ENCODE data around the gene ZFP69B. TPM values are rescaled to one million over a fixed set of nuclear protein-coding genes. Genes with fewer than 3 reads are reported as not detected.

Gene ZFP69B
- total and polyA plus RNA-seq, 9 donors, result 0.60 to 3.4 (median 1.2) TPM

DNA sequence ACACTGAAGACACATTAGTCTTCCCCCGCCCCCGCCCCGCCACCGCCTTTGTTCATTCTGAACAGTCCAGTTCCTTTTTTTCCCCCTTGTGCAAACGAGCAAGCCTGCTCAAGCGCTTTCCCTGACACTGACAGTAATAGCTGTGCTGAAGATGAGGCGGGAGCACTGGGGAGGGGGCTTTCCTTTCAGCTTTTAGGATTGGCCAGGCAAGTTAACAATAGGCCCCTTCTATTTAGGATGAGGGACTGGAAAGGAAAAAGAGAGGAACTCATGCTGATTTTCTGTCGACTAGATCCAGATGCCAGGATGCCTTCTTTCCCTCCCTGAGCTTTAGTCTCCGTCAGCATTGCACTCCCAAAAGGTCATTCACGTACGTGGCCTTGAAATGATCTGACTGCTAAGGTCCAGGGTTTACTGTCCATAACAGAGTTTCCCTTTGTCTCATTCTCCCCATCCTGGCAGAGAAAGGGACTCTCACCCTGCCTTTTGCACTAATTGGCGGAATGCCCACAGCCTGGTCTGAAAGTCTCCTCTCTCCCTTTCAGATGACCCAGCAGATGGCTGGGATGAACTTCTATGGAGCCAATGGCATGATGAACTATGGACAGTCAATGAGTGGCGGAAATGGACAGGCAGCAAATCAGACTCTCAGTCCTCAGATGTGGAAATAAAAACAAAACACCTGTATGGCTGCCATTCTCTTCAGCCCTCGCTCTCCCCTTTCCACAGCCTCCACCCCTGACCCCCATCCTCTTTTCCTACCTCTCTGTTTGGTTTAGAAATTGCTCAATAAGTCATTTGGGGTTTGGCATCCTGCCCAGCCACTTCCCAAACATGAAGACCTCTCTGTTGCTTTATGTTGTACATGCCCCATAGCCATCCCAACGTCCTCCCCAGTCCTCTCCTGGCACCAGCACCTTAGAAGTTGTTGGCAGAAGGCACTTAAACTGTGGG lies 28.6 kb upstream of the ZFP69B start:
- Histone ChIP-seq H3K36me3 (no peaks in the 10 kb centered on the region), H3K9me3 (no peaks in the 10 kb centered on the region), H3K4me1 (ENCODE audit: insufficient read depth) (no peaks in the 10 kb centered on the region), H3K4me3 (no peak overlapping the region), H3K27me3 (no peaks in the 10 kb centered on the region), H3K27ac (no peak overlapping the region)
- intact Hi-C loops (cut with DNase I), result no loop called here
- DNase-seq, result peak in 1 of 5 donors; percentile 18
- WGBS, 3 donors, result 76 to 81% (median 77%) methylated on average over 15 of the region's 15 CpGs
- TF ChIP-seq POLR2A (IDR thresholded peaks at IDR 0.05), result no peak
- TF ChIP-seq EP300 (IDR thresholded peaks at IDR 0.05), result no peak
- TF ChIP-seq, protein P1, sequence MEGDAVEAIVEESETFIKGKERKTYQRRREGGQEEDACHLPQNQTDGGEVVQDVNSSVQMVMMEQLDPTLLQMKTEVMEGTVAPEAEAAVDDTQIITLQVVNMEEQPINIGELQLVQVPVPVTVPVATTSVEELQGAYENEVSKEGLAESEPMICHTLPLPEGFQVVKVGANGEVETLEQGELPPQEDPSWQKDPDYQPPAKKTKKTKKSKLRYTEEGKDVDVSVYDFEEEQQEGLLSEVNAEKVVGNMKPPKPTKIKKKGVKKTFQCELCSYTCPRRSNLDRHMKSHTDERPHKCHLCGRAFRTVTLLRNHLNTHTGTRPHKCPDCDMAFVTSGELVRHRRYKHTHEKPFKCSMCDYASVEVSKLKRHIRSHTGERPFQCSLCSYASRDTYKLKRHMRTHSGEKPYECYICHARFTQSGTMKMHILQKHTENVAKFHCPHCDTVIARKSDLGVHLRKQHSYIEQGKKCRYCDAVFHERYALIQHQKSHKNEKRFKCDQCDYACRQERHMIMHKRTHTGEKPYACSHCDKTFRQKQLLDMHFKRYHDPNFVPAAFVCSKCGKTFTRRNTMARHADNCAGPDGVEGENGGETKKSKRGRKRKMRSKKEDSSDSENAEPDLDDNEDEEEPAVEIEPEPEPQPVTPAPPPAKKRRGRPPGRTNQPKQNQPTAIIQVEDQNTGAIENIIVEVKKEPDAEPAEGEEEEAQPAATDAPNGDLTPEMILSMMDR (IDR thresholded peaks at IDR 0.05), result no peak

DNA sequence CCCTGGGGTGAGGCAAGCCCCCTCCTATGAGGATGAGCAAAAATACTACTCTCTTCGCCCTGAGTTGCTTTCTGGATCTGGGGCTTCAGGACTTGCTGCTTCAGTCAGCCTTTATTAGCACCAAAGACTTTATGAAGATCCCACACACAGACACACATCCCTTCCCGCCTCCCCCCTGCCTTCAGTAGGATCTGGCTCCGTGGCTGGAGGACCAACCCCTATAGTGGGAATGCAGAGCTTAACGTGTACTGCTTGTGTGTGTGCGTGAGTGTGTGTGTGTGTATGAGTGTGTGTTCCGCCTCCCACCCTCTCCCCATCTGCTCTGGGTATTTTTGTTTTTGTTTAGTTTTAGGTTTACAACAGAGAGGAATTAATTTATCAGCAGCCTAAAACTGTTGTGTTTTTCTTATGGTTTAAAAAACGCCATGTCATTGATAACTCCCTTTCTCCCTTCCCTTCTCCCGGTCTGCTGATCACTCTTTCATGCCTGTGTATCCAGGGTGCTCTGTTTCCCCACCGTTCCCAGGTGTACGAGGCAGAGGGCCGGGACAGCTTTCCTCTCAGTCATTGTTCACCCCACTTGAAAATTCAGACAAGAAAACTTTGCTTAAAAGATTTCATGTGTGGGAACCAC lies 27.5 kb upstream of the ZFP69B start:
- no peaks in the 10 kb centered on the region for H3K9me3 ChIP-seq
- H3K36me3 ChIP-seq, result no peaks in the 10 kb centered on the region
- no peak overlapping the region for H3K4me3 ChIP-seq
- no peaks in the 10 kb centered on the region for H3K4me1 ChIP-seq (ENCODE audit: insufficient read depth)
- H3K27me3 ChIP-seq, result no peaks in the 10 kb centered on the region
- no peak for DNase-seq
- intact Hi-C loops (cut with DNase I), result no loop called here
- TF ChIP-seq POLR2A (IDR thresholded peaks at IDR 0.05) (no peak), EP300 (IDR thresholded peaks at IDR 0.05) (no peak)
- TF ChIP-seq, protein P1 (IDR thresholded peaks at IDR 0.05), result no peak
- no peak overlapping the region for H3K27ac ChIP-seq
- 37 to 58% (median 42%) methylated on average over 11 of the region's 11 CpGs for WGBS, 3 donors

DNA sequence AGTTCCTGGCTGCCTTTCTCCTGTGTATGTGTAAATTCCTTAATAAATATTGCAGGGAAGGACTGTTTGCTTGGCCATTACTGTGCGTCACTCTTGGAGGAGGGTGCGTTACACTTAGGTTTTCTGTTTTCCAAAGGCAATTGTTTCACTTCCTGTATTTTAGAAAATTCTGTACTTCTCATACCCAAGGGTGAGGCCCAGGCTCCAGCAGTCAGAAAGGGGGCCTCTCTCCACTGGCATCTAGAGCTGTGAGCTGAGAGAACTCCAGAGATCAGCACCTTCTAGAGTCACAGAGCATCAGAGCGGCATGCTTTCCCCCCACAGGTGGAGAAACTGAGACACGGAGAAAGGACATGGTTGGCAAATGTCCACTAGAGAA lies 27.0 kb upstream of the ZFP69B start:
- no peak for DNase-seq
- WGBS, 3 donors, result 72 to 78% (median 73%) methylated on average over 4 of the region's 4 CpGs
- intact Hi-C loops (cut with DNase I), result no loop called here

DNA sequence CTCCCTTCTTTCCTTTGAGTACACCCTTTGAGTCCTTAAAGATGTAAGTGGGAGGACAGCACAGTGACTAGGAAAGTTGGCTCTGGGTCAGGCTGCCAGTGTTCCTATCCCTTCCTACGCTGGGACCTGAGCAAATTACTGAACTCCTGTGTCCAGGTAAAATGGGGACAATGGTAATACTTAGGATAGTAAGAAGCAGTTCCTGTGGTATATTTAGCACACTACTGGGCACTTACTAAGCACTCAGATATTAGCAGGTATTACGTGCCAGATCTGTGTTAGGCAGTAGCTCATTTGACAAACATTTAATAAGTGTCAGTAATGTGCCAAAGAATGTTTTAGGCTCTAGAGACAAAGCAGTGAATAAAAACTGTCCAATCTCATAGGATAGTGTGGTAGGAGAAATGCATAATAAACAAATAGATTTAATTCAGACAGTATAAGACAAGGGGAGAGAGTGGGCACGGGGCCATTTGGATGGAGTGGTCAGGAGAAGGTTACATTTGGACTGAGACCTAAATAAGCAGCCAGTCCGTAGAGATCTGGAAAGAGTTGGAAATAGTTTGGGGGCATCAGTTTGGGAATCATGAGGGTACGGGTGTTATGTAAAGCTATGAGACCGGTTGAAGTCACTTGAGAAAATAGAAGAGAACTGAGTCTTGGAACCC lies 26.2 kb upstream of the ZFP69B start:
- intact Hi-C loops (cut with DNase I), result no loop called here
- Histone ChIP-seq H3K4me3 (no peak overlapping the region), H3K27ac (no peak overlapping the region), H3K27me3 (no peaks in the 10 kb centered on the region), H3K36me3 (no peaks in the 10 kb centered on the region), H3K4me1 (ENCODE audit: insufficient read depth) (no peaks in the 10 kb centered on the region), H3K9me3 (no peaks in the 10 kb centered on the region)
- TF ChIP-seq, protein P1 (IDR thresholded peaks at IDR 0.05), result no peak
- no peak for TF ChIP-seq EP300 (IDR thresholded peaks at IDR 0.05)
- TF ChIP-seq POLR2A (IDR thresholded peaks at IDR 0.05), result no peak
- WGBS, 3 donors, result 90 to 95% (median 94%) methylated on average over 6 of the region's 6 CpGs
- DNase-seq, result no peak

More for the DNA sequence above, 27.0 kb upstream of the ZFP69B start:
- Histone ChIP-seq H3K9me3 (no peaks in the 10 kb centered on the region), H3K27me3 (no peaks in the 10 kb centered on the region), H3K36me3 (no peaks in the 10 kb centered on the region), H3K4me3 (no peak overlapping the region), H3K27ac (no peak overlapping the region), H3K4me1 (ENCODE audit: insufficient read depth) (no peaks in the 10 kb centered on the region)
- TF ChIP-seq POLR2A (IDR thresholded peaks at IDR 0.05), result no peak
- no peak for TF ChIP-seq EP300 (IDR thresholded peaks at IDR 0.05)
- TF ChIP-seq, protein P1 (IDR thresholded peaks at IDR 0.05), result no peak
